Measurements from ENCODE around the gene KRT7. TPM values are rescaled to one million over a fixed set of nuclear protein-coding genes. Genes with fewer than 3 reads are reported as not detected.
"Not testable (repeated sequence)": the region's sequence is repeated elsewhere in the genome, so short reads cannot be mapped to it uniquely, and the experiment has no call there.

Gene KRT7
- total RNA-seq, 1 donor, result not detected

DNA sequence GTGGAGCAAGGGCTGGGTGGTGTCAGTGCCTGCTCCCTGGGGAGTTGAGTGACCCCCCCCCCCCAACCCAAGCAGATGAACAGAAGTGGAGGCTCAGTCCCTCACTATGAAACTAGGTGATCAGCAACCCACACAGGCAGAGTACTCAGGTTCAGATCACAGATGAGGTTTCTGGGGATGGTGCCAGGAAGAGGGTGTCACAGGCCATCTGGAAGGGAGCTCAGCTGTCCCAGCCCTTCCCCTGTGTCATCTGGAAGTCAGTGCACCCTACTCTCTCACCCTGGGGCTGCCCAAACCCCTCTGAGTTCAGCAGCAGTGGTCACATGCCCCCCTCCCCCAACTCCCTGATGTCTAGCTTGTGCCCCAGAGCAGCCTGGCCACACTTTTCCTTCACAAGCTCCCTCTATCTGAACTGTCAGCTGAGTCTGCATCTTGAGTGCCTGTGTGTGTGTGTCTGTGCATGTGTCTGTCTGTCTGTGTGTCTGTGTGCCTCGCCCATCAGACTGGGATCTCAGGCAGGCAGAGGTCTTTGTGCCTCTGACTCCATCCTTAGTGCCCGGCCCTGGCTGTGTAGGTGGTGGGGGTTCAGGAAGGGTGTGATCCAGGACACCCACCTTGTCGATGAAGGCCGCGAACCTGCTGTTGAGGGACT, 57.6 kb downstream of the KRT7 start:
- H3K9me3 ChIP-seq (ENCODE audit: low read depth, low read length); H3K4me3 ChIP-seq (ENCODE audit: low read length); H3K27me3 ChIP-seq (ENCODE audit: insufficient read depth, low read length): not testable (repeated sequence)
- H3K4me1 ChIP-seq (ENCODE audit: insufficient read depth, low read length), result peaks cover 14% of the 10 kb centered on the region

DNA sequence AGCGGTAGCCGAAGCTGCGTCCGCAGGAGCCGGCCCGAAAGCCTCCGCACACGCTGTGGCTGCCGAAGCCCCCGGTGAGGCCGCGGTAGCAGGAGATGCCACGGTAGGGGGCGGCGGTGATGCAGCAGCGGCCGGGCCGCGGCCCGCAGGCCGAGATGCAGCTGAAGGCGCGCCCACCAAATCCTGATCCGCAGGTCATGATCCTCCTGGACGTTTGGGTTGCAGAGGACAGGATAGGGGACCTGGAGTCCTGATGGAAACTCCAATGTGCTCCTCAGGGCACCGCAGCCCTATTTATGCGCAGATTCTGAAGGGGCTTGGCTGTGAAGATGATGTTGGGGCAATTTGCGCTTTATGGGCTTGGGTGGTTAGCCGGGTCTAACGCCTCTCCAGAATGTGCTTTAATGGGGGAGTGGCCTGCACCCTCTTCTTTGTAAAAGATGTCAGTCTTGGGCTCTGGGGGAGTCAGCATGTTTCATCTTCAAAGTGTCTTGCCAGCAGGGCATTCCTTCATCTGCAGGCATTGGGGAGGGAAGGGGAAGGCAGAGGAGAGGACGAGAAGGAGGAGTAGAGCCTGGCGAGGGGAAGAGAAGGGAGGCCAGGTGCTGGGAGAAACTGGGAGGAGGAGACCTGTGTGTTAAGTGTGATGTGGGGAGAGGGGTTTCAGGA, 58.4 kb downstream of the KRT7 start, which contains the start of gene KRT81:
Gene KRT81, minus strand, starts transcription at position 268 of the 669 bp plus-strand sequence. Its CDS starts 69 bp downstream, at position 199.
- Histone ChIP-seq H3K9me3 (ENCODE audit: low read depth, low read length) (no peaks in the 10 kb centered on the region), H3K4me3 (ENCODE audit: low read length) (no peak within 1 kb of the TSS), H3K4me1 (ENCODE audit: insufficient read depth, low read length) (peaks cover 22% of the 10 kb centered on the region), H3K27me3 (ENCODE audit: insufficient read depth, low read length) (peaks cover 8% of the 10 kb centered on the region)

DNA sequence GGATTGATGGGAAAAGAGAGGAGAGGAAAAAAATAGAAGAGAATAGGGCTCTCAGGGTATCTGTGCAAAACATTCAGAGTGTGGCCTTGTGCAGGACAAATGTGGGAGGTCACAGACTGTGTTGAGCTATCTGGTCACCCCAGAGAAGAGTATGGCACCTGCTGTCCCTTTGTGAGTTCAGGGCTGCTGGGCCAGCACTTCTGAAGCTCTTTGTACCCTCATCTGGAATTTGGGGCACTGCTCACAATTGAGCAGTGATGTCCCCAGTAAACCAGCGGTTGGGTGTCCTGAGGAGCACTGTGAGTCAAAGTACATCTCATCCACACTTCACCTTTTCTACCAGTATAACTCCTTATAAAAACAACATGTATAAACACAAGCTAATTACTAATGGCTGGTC, 60.9 kb downstream of the KRT7 start:
- peaks cover 23% of the 10 kb centered on the region for H3K4me1 ChIP-seq (ENCODE audit: insufficient read depth, low read length)
- no peaks in the 10 kb centered on the region for H3K9me3 ChIP-seq (ENCODE audit: low read depth, low read length)
- peaks cover 22% of the 10 kb centered on the region for H3K27me3 ChIP-seq (ENCODE audit: insufficient read depth, low read length)
- H3K4me3 ChIP-seq (ENCODE audit: low read length), result no peak overlapping the region

DNA sequence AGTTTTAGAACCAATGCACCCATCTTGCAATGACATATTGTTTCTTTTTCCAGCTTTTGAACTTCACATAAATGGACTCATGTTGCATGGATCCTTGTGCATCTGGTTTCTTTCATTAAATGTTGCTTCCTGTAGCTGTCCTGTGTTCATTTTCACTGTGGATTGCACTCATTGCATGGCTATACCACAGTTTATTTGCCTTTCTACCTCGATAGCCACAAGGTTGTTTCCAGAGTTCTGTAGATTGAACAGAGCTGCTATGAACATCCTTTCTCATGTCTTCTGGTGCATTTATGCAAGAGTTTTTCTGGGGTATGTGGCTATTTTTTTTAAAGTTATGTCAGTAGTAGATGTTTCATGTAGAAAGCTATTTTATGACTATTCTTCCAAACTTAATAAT, 61.8 kb downstream of the KRT7 start:
- H3K9me3 ChIP-seq (ENCODE audit: low read depth, low read length), result no peaks in the 10 kb centered on the region
- H3K4me1 ChIP-seq (ENCODE audit: insufficient read depth, low read length), result peaks cover 23% of the 10 kb centered on the region
- peaks cover 27% of the 10 kb centered on the region for H3K27me3 ChIP-seq (ENCODE audit: insufficient read depth, low read length)
- no peak overlapping the region for H3K4me3 ChIP-seq (ENCODE audit: low read length)

DNA sequence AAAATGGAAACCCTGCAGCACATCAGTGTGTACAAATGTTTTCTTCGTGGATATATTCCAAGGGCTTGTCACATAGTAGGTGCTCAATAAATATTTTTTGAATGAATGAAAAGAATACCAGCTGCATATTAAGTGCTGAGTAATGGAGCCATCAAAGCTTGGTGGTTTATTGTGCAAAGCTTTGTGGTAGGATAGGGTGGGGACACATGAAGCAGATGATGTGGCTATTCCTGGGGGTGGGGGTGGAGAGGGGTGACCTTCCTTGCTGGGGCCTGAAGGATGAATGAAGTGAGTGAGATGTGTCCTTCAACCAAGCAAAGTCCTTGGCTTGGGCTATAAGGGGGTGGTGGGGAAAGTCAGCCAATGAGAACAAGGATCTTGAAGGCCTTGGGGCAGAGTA, 62.6 kb downstream of the KRT7 start:
- no peaks in the 10 kb centered on the region for H3K9me3 ChIP-seq (ENCODE audit: low read depth, low read length)
- peaks cover 31% of the 10 kb centered on the region for H3K27me3 ChIP-seq (ENCODE audit: insufficient read depth, low read length)
- H3K4me3 ChIP-seq (ENCODE audit: low read length), result no peak overlapping the region
- peaks cover 23% of the 10 kb centered on the region for H3K4me1 ChIP-seq (ENCODE audit: insufficient read depth, low read length)

DNA sequence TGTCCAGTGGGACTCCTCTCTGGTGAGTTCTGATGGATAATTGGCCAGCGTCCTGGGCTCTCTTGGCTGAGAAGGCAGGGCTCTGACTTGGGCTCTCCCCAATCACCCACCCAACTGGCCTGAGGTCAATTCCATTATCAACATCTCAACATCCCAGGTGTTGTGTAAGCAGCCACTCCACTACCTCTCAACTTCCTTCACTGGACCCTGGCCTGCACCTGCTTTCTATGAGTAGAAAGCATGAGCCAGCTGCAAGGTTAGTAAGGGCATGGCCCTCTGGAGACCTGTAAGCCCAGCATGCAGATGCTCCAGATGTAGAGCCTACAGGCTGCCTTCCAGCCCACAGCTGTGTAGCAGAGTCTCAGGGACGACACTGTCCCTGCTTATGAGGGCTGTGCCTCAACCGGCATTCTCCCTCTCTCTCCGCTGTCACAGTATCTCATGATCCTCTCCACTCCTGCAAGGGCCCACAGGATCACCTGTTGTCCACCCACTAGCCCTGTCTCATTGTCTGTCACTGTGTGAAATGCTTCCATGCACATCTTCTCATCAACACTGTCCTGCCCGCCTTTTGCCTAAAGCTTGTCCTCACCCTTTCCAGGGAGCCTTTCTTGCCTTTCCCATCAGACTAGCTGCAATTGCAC, 63.7 kb downstream of the KRT7 start:
- H3K9me3 ChIP-seq (ENCODE audit: low read depth, low read length), result no peaks in the 10 kb centered on the region
- H3K27me3 ChIP-seq (ENCODE audit: insufficient read depth, low read length), result peaks cover 31% of the 10 kb centered on the region
- H3K4me1 ChIP-seq (ENCODE audit: insufficient read depth, low read length), result peaks cover 23% of the 10 kb centered on the region
- H3K4me3 ChIP-seq (ENCODE audit: low read length), result no peak overlapping the region

Other genes starting within 250 kb of the KRT7 start
- gene TAMALIN, start 226.3 kb upstream of the KRT7 start, total RNA-seq, result 122 TPM
- 126 TPM for gene NR4A1, start 181.8 kb upstream of the KRT7 start, total RNA-seq
- 11.9 TPM for gene ATG101, start 163.3 kb upstream of the KRT7 start, total RNA-seq
- gene SMIM41, start 153.5 kb upstream of the KRT7 start, total RNA-seq, result 0.42 TPM
- gene KRT80, start 41.2 kb upstream of the KRT7 start, total RNA-seq, result not detected
- 0.21 TPM for gene KRT86, start 41.4 kb downstream of the KRT7 start, total RNA-seq
- not detected for gene KRT81, start 58.3 kb downstream of the KRT7 start, total RNA-seq
- gene KRT83, start 88.2 kb downstream of the KRT7 start, total RNA-seq, result not detected
- gene KRT85, start 134.2 kb downstream of the KRT7 start, total RNA-seq, result not detected
- gene KRT84, start 152.4 kb downstream of the KRT7 start, total RNA-seq, result not detected
- gene KRT82, start 173.1 kb downstream of the KRT7 start, total RNA-seq, result not detected
- not detected for gene KRT75, start 201.1 kb downstream of the KRT7 start, total RNA-seq
- not detected for gene KRT6B, start 218.9 kb downstream of the KRT7 start, total RNA-seq
- not detected for gene KRT6C, start 240.6 kb downstream of the KRT7 start, total RNA-seq